KMS-11 (cell line): Measurements from ENCODE around the gene SLC1A2.

Experiments
- H2AFZ ChIP-seq: fragments of 200-600 bp; sonication (generic); 2 replicates; pipeline ENCODE4 v1.6.1; 2016; ENCODE audit warnings: antibody characterized with exemption, mixed run types, low read depth
- H3K27ac ChIP-seq: fragments of 200-600 bp; sonication (generic); 2 replicates; pipeline ENCODE4 v1.6.1; 2016; ENCODE audit warnings: mild to moderate bottlenecking, mixed run types
- H3K27me3 ChIP-seq: fragments of 200-600 bp; sonication (generic); 2 replicates; pipeline ENCODE4 v1.6.1; 2017; ENCODE audit warnings: mild to moderate bottlenecking, low read depth, mixed run types, moderate library complexity; ENCODE audit not compliant: insufficient read depth
- H3K36me3 ChIP-seq: fragments of 200-600 bp; sonication (generic); 2 replicates; pipeline ENCODE4 v1.6.1; 2017; ENCODE audit warnings: mild to moderate bottlenecking, mixed run types; ENCODE audit not compliant: insufficient read depth
- H3K4me1 ChIP-seq: fragments of 200-600 bp; sonication (generic); 2 replicates; pipeline ENCODE4 v1.6.1; 2016; ENCODE audit warnings: mild to moderate bottlenecking, low read depth, mixed run types; ENCODE audit not compliant: poor library complexity, severe bottlenecking
- H3K4me2 ChIP-seq: fragments of 200-600 bp; sonication (generic); 2 replicates; pipeline ENCODE4 v1.7.0; 2016; ENCODE audit warnings: mild to moderate bottlenecking, mixed run types
- H3K4me3 ChIP-seq: fragments of 200-600 bp; sonication (generic); IDR thresholded peaks from 2 replicates; pipeline ENCODE4 v1.6.1; 2017; ENCODE audit warnings: low read depth, low read length, mixed read lengths; ENCODE audit not compliant: insufficient read depth
- H3K79me2 ChIP-seq: fragments of 200-600 bp; sonication (generic); 2 replicates; pipeline ENCODE4 v1.6.1; 2016; ENCODE audit warnings: low read depth, mixed run types; ENCODE audit not compliant: insufficient read depth
- H3K9ac ChIP-seq: fragments of 200-600 bp; sonication (generic); 2 replicates; pipeline ENCODE4 v1.6.1; 2016; ENCODE audit warnings: mild to moderate bottlenecking, mixed run types
- H4K20me1 ChIP-seq: fragments of 200-600 bp; sonication (generic); 2 replicates; pipeline ENCODE4 v1.6.1; 2016; ENCODE audit warnings: mild to moderate bottlenecking, mixed run types; ENCODE audit not compliant: insufficient read depth
- TF ChIP-seq, protein P1 (sequence below): fragments of 200-600 bp; sonication (generic); conservative IDR thresholded peaks from 2 replicates; pipeline ENCODE4 v1.6.1; 2017; ENCODE audit warnings: low read depth, mild to moderate bottlenecking, antibody characterized with exemption, low read length, moderate library complexity, mixed read lengths

SLC1A2 gene

DNA sequence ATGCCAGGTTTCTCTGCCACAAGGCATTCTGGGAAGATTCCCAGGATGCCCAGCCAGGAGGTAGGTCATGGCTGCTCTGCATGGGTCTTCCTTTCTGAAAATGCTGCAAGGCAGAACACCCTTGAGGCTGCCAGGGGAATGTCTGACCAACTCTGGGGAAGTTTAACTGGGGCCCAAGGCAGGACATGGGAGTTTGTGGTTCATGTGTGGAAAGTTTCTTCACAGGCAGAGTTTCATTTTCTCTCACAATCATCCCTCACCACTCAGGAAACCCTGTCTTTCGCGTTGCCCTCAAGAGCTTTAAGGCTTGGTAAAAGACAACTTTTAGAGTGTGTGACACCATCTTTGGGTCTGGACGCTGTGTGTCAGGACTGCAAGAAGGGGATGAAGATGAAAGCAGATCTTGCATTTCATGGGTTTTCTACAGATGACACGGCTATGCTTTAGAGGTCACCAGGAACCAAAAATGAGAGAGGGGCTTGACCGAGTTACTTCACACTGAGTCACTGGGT lies 146.9 kb downstream of the SLC1A2 start:
- no peak overlapping the region for H2AFZ ChIP-seq
- TF ChIP-seq, protein P1, sequence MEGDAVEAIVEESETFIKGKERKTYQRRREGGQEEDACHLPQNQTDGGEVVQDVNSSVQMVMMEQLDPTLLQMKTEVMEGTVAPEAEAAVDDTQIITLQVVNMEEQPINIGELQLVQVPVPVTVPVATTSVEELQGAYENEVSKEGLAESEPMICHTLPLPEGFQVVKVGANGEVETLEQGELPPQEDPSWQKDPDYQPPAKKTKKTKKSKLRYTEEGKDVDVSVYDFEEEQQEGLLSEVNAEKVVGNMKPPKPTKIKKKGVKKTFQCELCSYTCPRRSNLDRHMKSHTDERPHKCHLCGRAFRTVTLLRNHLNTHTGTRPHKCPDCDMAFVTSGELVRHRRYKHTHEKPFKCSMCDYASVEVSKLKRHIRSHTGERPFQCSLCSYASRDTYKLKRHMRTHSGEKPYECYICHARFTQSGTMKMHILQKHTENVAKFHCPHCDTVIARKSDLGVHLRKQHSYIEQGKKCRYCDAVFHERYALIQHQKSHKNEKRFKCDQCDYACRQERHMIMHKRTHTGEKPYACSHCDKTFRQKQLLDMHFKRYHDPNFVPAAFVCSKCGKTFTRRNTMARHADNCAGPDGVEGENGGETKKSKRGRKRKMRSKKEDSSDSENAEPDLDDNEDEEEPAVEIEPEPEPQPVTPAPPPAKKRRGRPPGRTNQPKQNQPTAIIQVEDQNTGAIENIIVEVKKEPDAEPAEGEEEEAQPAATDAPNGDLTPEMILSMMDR: no peak
- H3K79me2 ChIP-seq: no peaks in the 10 kb centered on the region
- no peak overlapping the region for H3K4me3 ChIP-seq
- H3K4me2 ChIP-seq: peak overlapping the region; percentile 41
- no peak overlapping the region for H3K27ac ChIP-seq
- peaks cover 14% of the 10 kb centered on the region for H3K4me1 ChIP-seq
- no peaks in the 10 kb centered on the region for H4K20me1 ChIP-seq
- no peaks in the 10 kb centered on the region for H3K27me3 ChIP-seq
- H3K36me3 ChIP-seq: no peaks in the 10 kb centered on the region
- no peak overlapping the region for H3K9ac ChIP-seq

DNA sequence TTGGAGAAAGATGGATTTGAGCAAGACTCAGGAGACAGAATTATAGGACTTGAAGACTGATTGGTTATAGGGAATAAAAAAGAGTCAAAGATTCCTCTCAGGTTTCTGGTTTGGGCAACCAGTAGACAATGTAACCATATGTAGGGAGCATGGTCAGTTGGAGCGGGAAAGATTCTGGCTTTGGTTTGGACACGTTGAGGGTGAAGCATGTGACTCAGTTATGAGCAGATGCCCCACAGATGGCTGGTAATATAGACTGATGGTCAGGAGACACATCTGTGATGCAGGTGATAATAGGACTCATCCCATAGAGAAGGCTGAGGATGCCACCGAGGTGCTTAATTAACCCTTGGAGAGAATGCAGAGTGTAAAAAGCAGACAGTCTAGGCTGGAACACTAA lies 148.3 kb downstream of the SLC1A2 start:
- Histone ChIP-seq H3K4me1 (peaks cover 14% of the 10 kb centered on the region), H3K27me3 (no peaks in the 10 kb centered on the region), H3K4me2 (no peak overlapping the region), H3K36me3 (no peaks in the 10 kb centered on the region), H3K9ac (no peak overlapping the region), H3K4me3 (no peak overlapping the region), H3K27ac (no peak overlapping the region), H3K79me2 (no peaks in the 10 kb centered on the region), H4K20me1 (no peaks in the 10 kb centered on the region), H2AFZ (no peak overlapping the region)
- TF ChIP-seq, protein P1: no peak

DNA sequence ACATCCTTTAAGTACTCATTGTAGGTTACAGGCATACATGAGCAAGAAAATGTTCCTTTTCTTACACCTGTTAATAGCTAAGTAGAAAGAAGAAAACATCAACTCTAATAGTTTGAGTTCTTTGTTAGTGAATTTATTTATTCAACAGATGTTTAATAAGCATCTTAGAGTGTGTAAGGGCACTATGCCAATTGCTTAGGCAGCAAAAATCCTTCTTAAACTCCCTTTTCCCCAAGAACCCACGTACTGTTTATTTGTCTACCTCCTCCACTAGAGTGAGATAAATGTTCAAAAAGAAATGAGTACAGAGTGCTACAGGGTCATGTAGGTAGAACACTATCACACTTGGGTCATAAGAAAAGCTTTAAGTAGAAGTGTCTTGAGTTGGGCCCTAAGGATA lies 149.0 kb downstream of the SLC1A2 start:
- no peak overlapping the region for H3K4me3 ChIP-seq
- H3K27ac ChIP-seq: no peak overlapping the region
- no peaks in the 10 kb centered on the region for H4K20me1 ChIP-seq
- H3K9ac ChIP-seq: no peak overlapping the region
- no peak overlapping the region for H2AFZ ChIP-seq
- no peak overlapping the region for H3K4me2 ChIP-seq
- no peaks in the 10 kb centered on the region for H3K79me2 ChIP-seq
- peaks cover 14% of the 10 kb centered on the region for H3K4me1 ChIP-seq
- H3K27me3 ChIP-seq: no peaks in the 10 kb centered on the region
- TF ChIP-seq, protein P1: no peak
- no peaks in the 10 kb centered on the region for H3K36me3 ChIP-seq

DNA sequence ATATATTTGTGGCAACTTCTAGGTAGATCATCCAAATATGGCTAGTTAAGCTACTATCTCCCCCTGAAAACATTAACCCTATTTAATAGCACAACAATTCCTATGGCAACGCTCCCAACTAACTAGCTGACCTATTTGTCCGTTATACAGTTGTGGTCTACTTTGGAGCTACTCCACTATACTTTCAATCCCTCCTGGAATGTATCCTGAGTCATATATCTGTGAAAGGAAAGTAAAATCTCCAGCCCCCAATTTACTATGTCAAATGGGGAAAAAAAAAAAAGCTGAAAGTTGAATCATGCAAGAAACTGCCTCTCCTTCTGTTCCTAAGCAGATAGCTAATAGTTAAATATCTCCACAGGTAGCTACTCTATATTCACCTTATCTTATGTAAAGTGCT lies 151.9 kb downstream of the SLC1A2 start:
- TF ChIP-seq, protein P1: no peak
- Histone ChIP-seq H3K27ac (no peak overlapping the region), H3K4me2 (no peak overlapping the region), H3K36me3 (no peaks in the 10 kb centered on the region), H3K4me1 (peaks cover 8% of the 10 kb centered on the region), H3K79me2 (no peaks in the 10 kb centered on the region), H3K4me3 (no peak overlapping the region), H3K27me3 (no peaks in the 10 kb centered on the region), H2AFZ (no peak overlapping the region), H3K9ac (no peak overlapping the region), H4K20me1 (no peaks in the 10 kb centered on the region)
